ENCODE data around the gene MIDN. TPM values are rescaled to one million over a fixed set of nuclear protein-coding genes. Genes with fewer than 3 reads are reported as not detected.

Gene MIDN
- total RNA-seq, 1 experiment from 2014 or later: 286 TPM

GRCh38 chr19:1296575-1297271 lies 48.3 kb downstream of the MIDN start:
- WGBS (ENCODE audit: extremely low coverage, insufficient read length, low lambda C conversion rate): no CpG with 5 or more reads among the region's 24 CpGs
- H4K8ac ChIP-seq (replicated peaks; ENCODE audit: insufficient read length, low read depth, low read length): no peak overlapping the region
- H2BK12ac ChIP-seq (ENCODE audit: insufficient read length, low read depth, low read length): no peak overlapping the region
- peaks cover 2% of the 10 kb centered on the region for H4K20me1 ChIP-seq (ENCODE audit: control insufficient read depth, insufficient read depth, insufficient read length)
- no peaks in the 10 kb centered on the region for H3K23me2 ChIP-seq (ENCODE audit: insufficient read length, low read depth, low read length, poor library complexity, severe bottlenecking)
- H2AFZ ChIP-seq (ENCODE audit: low read length): no peak overlapping the region
- H3K79me1 ChIP-seq (ENCODE audit: insufficient read depth, low read depth, low read length, poor library complexity, severe bottlenecking): no peaks in the 10 kb centered on the region
- H3K4me1 ChIP-seq (ENCODE audit: insufficient read depth, low read length): no peaks in the 10 kb centered on the region
- Mint-ChIP-seq H3K36me3 (ENCODE audit: insufficient read depth in 1 of 3, low read depth in 3 of 3) (peaks cover 2 to 4% (median 3%) of the 10 kb centered on the region in 3 experiments; a peak in 3 of 7 replicates), H3K9me3 (no peaks in the 10 kb centered on the region), H3K27me3 (ENCODE audit: low read depth) (peaks cover 13% of the 10 kb centered on the region), H3K27ac (no peak overlapping the region), H3K4me1 (peaks cover 0 to 12% of the 10 kb centered on the region in 2 experiments; a peak in 2 of 4 replicates), H3K4me3 (no peak overlapping the region; a peak in 2 of 5 replicates)
- H3K4me2 ChIP-seq (ENCODE audit: insufficient read depth, insufficient read length, low read length): no peak overlapping the region
- no peak overlapping the region for H3K4ac ChIP-seq (ENCODE audit: low read depth, low read length)
- no peak overlapping the region for H3K23ac ChIP-seq (ENCODE audit: insufficient read length, low read depth, low read length)
- H3T11ph ChIP-seq (ENCODE audit: low read length): no peak overlapping the region
- H3K9me3 ChIP-seq (ENCODE audit: control insufficient read depth, low read depth, low read length): no peaks in the 10 kb centered on the region
- H3K14ac ChIP-seq (ENCODE audit: insufficient read depth, low read length): no peak overlapping the region
- DNase-seq: no peak
- H4K5ac ChIP-seq (ENCODE audit: insufficient read length, low read depth, low read length): no peak overlapping the region
- H2BK15ac ChIP-seq (ENCODE audit: low read depth, low read length): no peak overlapping the region
- no peak overlapping the region for H2BK5ac ChIP-seq (ENCODE audit: insufficient read length, low read length)
- no peak overlapping the region for H3K18ac ChIP-seq (ENCODE audit: insufficient read length, low read depth, low read length)
- H3K27ac ChIP-seq (ENCODE audit: insufficient read length, low read depth, low read length): no peak overlapping the region
- H2BK20ac ChIP-seq (ENCODE audit: low read depth, low read length, poor library complexity, severe bottlenecking): no peak overlapping the region
- H3K27me3 ChIP-seq (ENCODE audit: insufficient read depth, low read length): no peaks in the 10 kb centered on the region
- H2BK120ac ChIP-seq (ENCODE audit: low read depth, low read length, poor library complexity, severe bottlenecking): no peak overlapping the region
- H3K9ac ChIP-seq (ENCODE audit: extremely low read depth, insufficient read length, low read length): no peak overlapping the region
- no peak overlapping the region for H4K91ac ChIP-seq (ENCODE audit: insufficient read length, low read depth, low read length)
- TF ChIP-seq CTCF (conservative IDR thresholded peaks at IDR 0.05): no peak
- H3K56ac ChIP-seq (ENCODE audit: insufficient read length, low read depth, low read length): no peak overlapping the region
- H2AK5ac ChIP-seq (ENCODE audit: insufficient read length, low read length): no peak overlapping the region
- H3K79me2 ChIP-seq (ENCODE audit: insufficient read depth, low read length): no peaks in the 10 kb centered on the region

All from H9 (cell line).